Ascending aorta (tissue), 2 donors: Measurements from ENCODE around the gene QSER1. TPM values are rescaled to one million over a fixed set of nuclear protein-coding genes. Genes with fewer than 3 reads are reported as not detected.
"Not testable (repeated sequence)": the region's sequence is repeated elsewhere in the genome, so short reads cannot be mapped to it uniquely, and the experiment has no call there.

Source experiments
- DNase-seq, 2 donors: peaks; one replicate each; pipeline ENCODE4 v3.0.0-alpha.2; 2019; ENCODE audit warnings: low spot score in 2 of 2
- H3K27ac ChIP-seq, 2 donors: fragments of 200-600 bp; sonication (generic); one replicate each; pipeline ENCODE4 v1.5.1; 2016 to 2017; ENCODE audit warnings: mild to moderate bottlenecking in 1 of 2
- H3K27me3 ChIP-seq: fragments of 200-600 bp; sonication (generic); one replicate; pipeline ENCODE4 v1.5.1; 2017
- H3K36me3 ChIP-seq, 2 donors: fragments of 200-600 bp; sonication (generic); one replicate each; pipeline ENCODE4 v1.5.1; 2016
- H3K4me1 ChIP-seq, 2 donors: fragments of 200-600 bp; sonication (generic); one replicate each; pipeline ENCODE4 v1.5.1; 2016 to 2017; ENCODE audit warnings: mild to moderate bottlenecking in 1 of 2
- H3K4me3 ChIP-seq, 2 donors: fragments of 200-600 bp; sonication (generic); one replicate each; pipeline ENCODE4 v1.5.1; 2016 to 2017; ENCODE audit warnings: mild to moderate bottlenecking in 1 of 2
- H3K9me3 ChIP-seq, 2 donors: fragments of 200-600 bp; sonication (generic); one replicate each; pipeline ENCODE4 v1.5.1; 2016
- CTCF ChIP-seq, 3 experiments: fragments of 200-600 bp in 2 of 3; fragments of 450-650 bp in 1 of 3; sonication (generic) in 2 of 3; IDR thresholded peaks; one replicate each; pipeline ENCODE4 v1.5.1; 2016 to 2019; ENCODE audit warnings: antibody characterized with exemption in 3 of 3, mild to moderate bottlenecking in 1 of 3, moderate library complexity in 1 of 3
- intact Hi-C: fragments of 100-400 bp; cut with DNase I; formaldehyde crosslinking; loops from one replicate; pipeline ENCODE4 v1.15.1; 2023
- total RNA-seq: library from RNA; depleted of rRNA; stranded (reverse); fragments of >200 nt; gene quantifications from one replicate; pipeline ENCODE4 v1.1.0, GENCODE V29; 2016

Gene QSER1
- total RNA-seq, 1 donor from 2014 or later = 8.2 TPM

- Histone ChIP-seq H3K9me3 (no peaks in the 10 kb centered on the region), H3K4me3 (no peak overlapping the region), H3K36me3 (no peaks in the 10 kb centered on the region), H3K27me3 (no peaks in the 10 kb centered on the region), H3K4me1 (no peaks in the 10 kb centered on the region), H3K27ac (no peak overlapping the region)
- no peak for TF ChIP-seq CTCF (IDR thresholded peaks at IDR 0.05)
- DNase-seq = no peak
- intact Hi-C loops = no loop called here
Measured at GRCh38 chr11:32852207-32852606, 40.4 kb upstream of the QSER1 start.

- no peak overlapping the region for H3K4me3 ChIP-seq
- no peaks in the 10 kb centered on the region for H3K36me3 ChIP-seq
- no peaks in the 10 kb centered on the region for H3K9me3 ChIP-seq
- H3K27me3 ChIP-seq = no peaks in the 10 kb centered on the region
- no peak for DNase-seq
- no peak for TF ChIP-seq CTCF (IDR thresholded peaks at IDR 0.05)
- intact Hi-C loops = no loop called here
- H3K27ac ChIP-seq = no peak overlapping the region
- H3K4me1 ChIP-seq = no peaks in the 10 kb centered on the region
Measured at GRCh38 chr11:32855601-32856000, 37.0 kb upstream of the QSER1 start.

GRCh38 chr11:32858731-32859130, 33.9 kb upstream of the QSER1 start:
- Histone ChIP-seq H3K36me3 (no peaks in the 10 kb centered on the region), H3K4me3 (no peak overlapping the region), H3K4me1 (no peaks in the 10 kb centered on the region), H3K27ac (no peak overlapping the region), H3K27me3 (no peaks in the 10 kb centered on the region), H3K9me3 (no peaks in the 10 kb centered on the region)
- no peak for DNase-seq
- no peak for TF ChIP-seq CTCF (IDR thresholded peaks at IDR 0.05)
- intact Hi-C loops = no loop called here

- no peak overlapping the region for H3K27ac ChIP-seq
- H3K4me3 ChIP-seq = no peak overlapping the region
- no peaks in the 10 kb centered on the region for H3K36me3 ChIP-seq
- H3K9me3 ChIP-seq = no peaks in the 10 kb centered on the region
- H3K27me3 ChIP-seq = no peaks in the 10 kb centered on the region
- TF ChIP-seq CTCF (IDR thresholded peaks at IDR 0.05) = no peak
- H3K4me1 ChIP-seq = no peaks in the 10 kb centered on the region
- DNase-seq = no peak
- intact Hi-C loops = no loop called here
Measured at GRCh38 chr11:32861850-32862577, 30.6 kb upstream of the QSER1 start.

- no peaks in the 10 kb centered on the region for H3K9me3 ChIP-seq
- no peak overlapping the region for H3K4me3 ChIP-seq
- H3K4me1 ChIP-seq = no peaks in the 10 kb centered on the region
- no peak for DNase-seq
- no peaks in the 10 kb centered on the region for H3K36me3 ChIP-seq
- intact Hi-C loops = no loop called here
- TF ChIP-seq CTCF (IDR thresholded peaks at IDR 0.05) = no peak
- H3K27me3 ChIP-seq = no peaks in the 10 kb centered on the region
- no peak overlapping the region for H3K27ac ChIP-seq
Measured at GRCh38 chr11:32864555-32864954, 28.1 kb upstream of the QSER1 start.

- H3K36me3 ChIP-seq, H3K27me3 ChIP-seq, intact Hi-C loops, H3K4me1 ChIP-seq, H3K4me3 ChIP-seq, DNase-seq, H3K9me3 ChIP-seq, H3K27ac ChIP-seq: not testable (repeated sequence)
Measured at GRCh38 chr11:32868752-32869151, 23.9 kb upstream of the QSER1 start.
